Naive thymus-derived CD4-positive, alpha-beta T cell (primary cell): ENCODE results near the gene CD72. TPM values are rescaled to one million over a fixed set of nuclear protein-coding genes. Genes with fewer than 3 reads are reported as not detected.

Experiments used
- ATAC-seq: fragments of 150-1000 bp; cut with Tn5 transposase; 2 replicates; pipeline ENCODE4 v1.10.0; 2021; ENCODE audit warnings: mild to moderate bottlenecking, moderate library complexity
- CTCF ChIA-PET: fragments of 350-600 bp; sonication (Branson Sonifier 250); formaldehyde crosslinking; loops from one replicate; lab custom pipeline; 2021; ENCODE audit warnings: antibody characterized with exemption; lab: Charles Lee
- POLR2A ChIA-PET: fragments of 350-600 bp; sonication (Branson Sonifier 250); formaldehyde crosslinking; loops from one replicate; lab custom pipeline; 2021; ENCODE audit warnings: antibody characterized with exemption, inconsistent platforms; lab: Charles Lee
- DNase-seq, 9 donors: peaks; one replicate each; pipeline versions ENCODE4 v3.0.0 to v3.0.0-alpha.2; 2020 to 2022; ENCODE audit warnings: mixed read lengths in 1 of 9
- H3K27ac ChIP-seq: one replicate; pipeline ENCODE4 v1.7.0; 2013; ENCODE audit warnings: mild to moderate bottlenecking, low read depth, low read length, moderate library complexity
- H3K27me3 ChIP-seq, 2 donors: one replicate each; pipeline ENCODE4 v1.7.0; 2013; ENCODE audit warnings: low read length in 2 of 2, mild to moderate bottlenecking in 2 of 2, moderate library complexity in 2 of 2; ENCODE audit not compliant: control insufficient read depth in 2 of 2, insufficient read depth in 2 of 2
- H3K36me3 ChIP-seq, 3 experiments: 1 replicate in 2 of 3; 2 replicates in 1 of 3; pipeline ENCODE4 v1.7.0; 2013; ENCODE audit warnings: low read length in 3 of 3, mild to moderate bottlenecking in 3 of 3, moderate library complexity in 1 of 3; ENCODE audit not compliant: insufficient read depth in 3 of 3, control insufficient read depth in 2 of 3
- H3K4me1 ChIP-seq, 2 donors: one replicate each; pipeline ENCODE4 v1.7.0; 2013; ENCODE audit warnings: low read length in 2 of 2, mild to moderate bottlenecking in 2 of 2, moderate library complexity in 1 of 2; ENCODE audit not compliant: control insufficient read depth in 2 of 2, insufficient read depth in 2 of 2
- H3K4me3 ChIP-seq: 2 replicates; pipeline ENCODE4 v1.7.0; 2013; ENCODE audit warnings: mild to moderate bottlenecking, low read length
- H3K9me3 ChIP-seq, 3 experiments: 1 replicate in 2 of 3; 2 replicates in 1 of 3; pipeline ENCODE4 v1.7.0; 2013; ENCODE audit warnings: low read length in 3 of 3; ENCODE audit not compliant: control insufficient read depth in 2 of 3
- H3K27ac Mint-ChIP-seq, 9 donors: one replicate each; pipeline ENCODE4 v1.8.0; 2020 to 2022; ENCODE audit warnings: mixed read lengths in 9 of 9, mild to moderate bottlenecking in 8 of 9, moderate library complexity in 5 of 9, inconsistent platforms in 2 of 9
- H3K27me3 Mint-ChIP-seq, 5 donors: one replicate each; pipeline ENCODE4 v1.8.0; 2021 to 2022; ENCODE audit warnings: mixed read lengths in 5 of 5, mild to moderate bottlenecking in 1 of 5
- H3K36me3 Mint-ChIP-seq, 5 donors: one replicate each; pipeline ENCODE4 v1.8.0; 2020 to 2022; ENCODE audit warnings: mixed read lengths in 5 of 5, mild to moderate bottlenecking in 3 of 5, inconsistent platforms in 1 of 5
- H3K4me1 Mint-ChIP-seq, 7 donors: one replicate each; pipeline ENCODE4 v1.8.0; 2020 to 2022; ENCODE audit warnings: mixed read lengths in 7 of 7, mild to moderate bottlenecking in 3 of 7, inconsistent platforms in 1 of 7
- H3K4me3 Mint-ChIP-seq, 10 donors: one replicate each; pipeline ENCODE4 v1.8.0; 2020 to 2022; ENCODE audit warnings: mild to moderate bottlenecking in 10 of 10, mixed read lengths in 10 of 10, moderate library complexity in 6 of 10, inconsistent platforms in 2 of 10
- H3K9me3 Mint-ChIP-seq, 11 donors: one replicate each; pipeline ENCODE4 v1.8.0; 2020 to 2022; ENCODE audit warnings: mixed read lengths in 11 of 11, mild to moderate bottlenecking in 4 of 11, inconsistent platforms in 1 of 11, moderate library complexity in 1 of 11
- intact Hi-C, 2 donors: fragments of 100-400 bp; cut with micrococcal nuclease; formaldehyde crosslinking; loops; one replicate each; pipeline ENCODE4 v1.15.1; 2023
- polyA plus RNA-seq, 2 donors: library from polyadenylated mRNA; unstranded; fragments of 300-500 nt; fragmentation: Illumina TruSeq; gene quantifications; one replicate each; pipeline ENCODE4 v1.2.3, GENCODE V29; 2021
- total RNA-seq, 6 experiments: library from RNA in 5 of 6; stranded (reverse) in 5 of 6; gene quantifications; 1 replicate in 5 of 6; 2 replicates in 1 of 6; pipeline ENCODE4 v1.2.3 and lab custom pipeline; 2021 to 2026

The CD72 gene, protein sequence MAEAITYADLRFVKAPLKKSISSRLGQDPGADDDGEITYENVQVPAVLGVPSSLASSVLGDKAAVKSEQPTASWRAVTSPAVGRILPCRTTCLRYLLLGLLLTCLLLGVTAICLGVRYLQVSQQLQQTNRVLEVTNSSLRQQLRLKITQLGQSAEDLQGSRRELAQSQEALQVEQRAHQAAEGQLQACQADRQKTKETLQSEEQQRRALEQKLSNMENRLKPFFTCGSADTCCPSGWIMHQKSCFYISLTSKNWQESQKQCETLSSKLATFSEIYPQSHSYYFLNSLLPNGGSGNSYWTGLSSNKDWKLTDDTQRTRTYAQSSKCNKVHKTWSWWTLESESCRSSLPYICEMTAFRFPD
- total RNA-seq (10 to 100 TPM in 1 of 5 experiments, 1 to 10 TPM in 4; 2.7 to 12.1 (median 6.8) TPM), polyA plus RNA-seq (under 1 TPM; 0.40 to 0.87 TPM), total RNA-seq (lab: John Stamatoyannopoulos, UW) (2.3 reads per million, percentile 11 among the genes with 10 or more reads in this experiment)

DNA sequence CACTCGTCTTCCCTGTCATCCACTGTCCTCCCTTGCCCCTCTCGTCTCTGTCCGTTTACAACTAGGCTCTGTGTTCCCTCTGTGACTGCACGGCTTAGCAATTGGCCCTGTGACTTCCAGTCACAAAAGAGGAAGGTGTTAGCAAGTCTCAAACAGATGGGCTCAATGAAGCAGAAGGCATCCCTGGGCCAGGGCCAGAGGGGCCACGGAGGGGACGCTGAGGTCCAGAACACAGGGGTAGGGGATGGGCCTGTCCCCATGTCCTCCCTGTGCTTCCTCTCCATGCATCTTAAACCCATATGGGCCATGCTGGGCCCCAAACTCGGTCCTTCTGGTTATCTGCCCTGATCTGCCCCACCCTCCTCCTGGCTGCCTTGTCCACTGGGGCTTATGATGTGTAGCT lies at the start of gene CD72:
TSS of gene CD72 (minus strand) at position 89 of the 403 bp plus-strand sequence. CDS start 110 bp downstream, outside the sequence.
- Mint-ChIP-seq H3K27me3 (no peaks in the 10 kb centered on the region), H3K4me1 (peaks cover 33 to 44% (median 38%) of the 10 kb centered on the region in 7 donors), H3K4me3 (peak within 1 kb of the TSS; percentile 82 to 89 (median 86)), H3K27ac (peak within 1 kb of the TSS; percentile 84 to 93 (median 91)), H3K36me3 (peaks cover 0 to 2% (median 0%) of the 10 kb centered on the region in 5 donors), H3K9me3 (no peaks in the 10 kb centered on the region)
- DNase-seq (no peak), ATAC-seq (peak; percentile 30)
- H3K4me3 ChIP-seq = peak within 1 kb of the TSS; percentile 84
- H3K27me3 ChIP-seq = no peaks in the 10 kb centered on the region
- intact Hi-C loops = loop anchor here in 1 of 2 donors (5.0 kb wide), 1 partner anchor 264 kb away; no protein-coding TSS in a partner anchor
- no peaks in the 10 kb centered on the region for H3K9me3 ChIP-seq
- POLR2A ChIA-PET = interaction anchor here (1.0 to 5.5 kb wide), 6 partner anchors 10 to 110 kb away, joined by 3 to 94 read pairs (median 8); partner anchors contain the start of genes CCDC107, RMRP, SIT1 and TESK1
- peaks cover 27 to 36% of the 10 kb centered on the region in 2 donors for H3K4me1 ChIP-seq
- H3K36me3 ChIP-seq = no peaks in the 10 kb centered on the region
- peak within 1 kb of the TSS; percentile 71 for H3K27ac ChIP-seq
- CTCF ChIA-PET = interaction anchor here (4.5 to 12.7 kb wide), 3 partner anchors 30 to 79 kb away, joined by 25 to 118 read pairs (median 76); partner anchors contain the start of genes CCDC107, RMRP and SIT1

DNA sequence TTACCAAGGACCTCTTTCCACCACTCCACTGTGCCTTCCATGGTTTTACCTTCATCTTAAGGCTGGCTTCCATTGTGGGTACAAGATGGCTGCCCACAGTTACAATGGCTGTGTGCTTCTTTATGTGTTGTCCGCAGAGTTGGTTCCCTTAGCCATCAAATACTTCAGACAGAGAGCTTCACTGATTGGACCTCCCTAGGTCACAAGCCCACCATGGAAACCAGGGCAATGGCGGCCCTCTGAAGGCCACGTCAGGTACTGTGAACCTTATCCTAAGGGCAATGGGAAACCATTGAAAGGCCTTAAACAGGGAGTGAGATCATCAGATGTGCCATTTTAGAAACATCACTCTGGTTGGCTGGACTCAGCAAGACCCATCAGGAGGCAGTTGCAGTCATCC lies 49.7 kb upstream of the CD72 start:
- CTCF ChIA-PET = interaction anchor here (1.0 to 3.7 kb wide), 2 partner anchors 10 to 29 kb away, joined by 3 to 15 read pairs; partner anchors contain the start of genes CCDC107 and RMRP
- H3K4me1 Mint-ChIP-seq = peaks cover 12 to 36% (median 32%) of the 10 kb centered on the region in 7 donors
- no peaks in the 10 kb centered on the region for H3K9me3 ChIP-seq
- H3K36me3 ChIP-seq = no peaks in the 10 kb centered on the region
- POLR2A ChIA-PET = interaction anchor here (0.6 to 1.0 kb wide), 2 partner anchors 21 to 30 kb away, joined by 3 read pairs; no protein-coding TSS in a partner anchor
- peaks cover 0 to 3% (median 0%) of the 10 kb centered on the region in 5 donors for H3K36me3 Mint-ChIP-seq
- ATAC-seq = no peak
- H3K4me1 ChIP-seq = peaks cover 0 to 1% of the 10 kb centered on the region in 2 donors
- no peak overlapping the region for H3K4me3 Mint-ChIP-seq
- peaks cover 0 to 4% (median 0%) of the 10 kb centered on the region in 5 donors for H3K27me3 Mint-ChIP-seq
- intact Hi-C loops = no loop called here
- H3K27ac ChIP-seq = no peak overlapping the region
- H3K4me3 ChIP-seq = no peak overlapping the region
- no peak overlapping the region for H3K27ac Mint-ChIP-seq
- DNase-seq = no peak
- peaks cover 0 to 8% (median 0%) of the 10 kb centered on the region in 11 donors for H3K9me3 Mint-ChIP-seq
- no peaks in the 10 kb centered on the region for H3K27me3 ChIP-seq

DNA sequence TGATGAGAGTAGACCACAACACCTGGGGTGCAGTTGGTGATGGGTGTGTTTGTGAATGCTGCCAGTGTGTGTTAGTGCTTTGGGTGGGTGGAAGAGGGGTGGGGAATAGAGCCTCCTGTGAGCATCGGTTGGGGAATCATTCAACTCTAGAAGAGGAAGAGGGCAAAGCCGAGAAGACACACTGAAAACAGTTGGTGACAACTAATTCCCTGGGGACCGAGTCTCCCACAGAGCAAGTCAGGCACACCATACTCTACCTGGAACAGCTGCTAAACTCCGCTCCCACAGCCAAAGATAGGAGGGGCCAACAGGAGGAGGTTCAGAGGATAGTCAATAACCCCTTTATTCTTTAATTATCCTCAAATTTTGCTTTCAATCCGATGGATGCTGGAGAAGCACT lies 48.3 kb upstream of the CD72 start:
- Mint-ChIP-seq H3K27ac (peak overlapping the region in 2 of 9 donors; percentile 4 to 72), H3K36me3 (peaks cover 0 to 9% (median 0%) of the 10 kb centered on the region in 5 donors)

DNA sequence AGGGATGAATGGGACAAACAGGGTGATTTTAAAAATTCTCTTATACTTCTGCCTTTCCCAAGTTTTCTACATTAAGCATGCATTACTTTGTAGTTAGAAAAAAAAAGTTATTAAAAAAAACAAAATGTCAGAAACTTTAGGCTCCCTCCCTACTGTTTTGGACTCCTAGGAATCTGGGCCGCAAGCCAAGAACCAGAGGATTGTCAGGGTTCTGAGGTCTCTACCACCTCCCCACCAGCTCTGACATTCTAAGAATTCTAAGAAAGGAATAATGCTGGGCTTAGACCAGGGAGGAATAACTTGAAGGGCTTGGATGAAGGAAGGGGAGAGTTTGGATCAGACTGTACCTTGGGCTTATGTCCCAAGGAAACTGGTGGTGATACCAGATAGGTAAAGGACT lies 47.8 kb upstream of the CD72 start:
- POLR2A ChIA-PET = interaction anchor here (0.7 to 11.8 kb wide), 6 partner anchors 10 to 357 kb away, joined by 3 to 264 read pairs (median 4); partner anchors contain the start of genes CREB3, SIT1 and TLN1
- no peak for ATAC-seq
- Histone ChIP-seq H3K27me3 (no peaks in the 10 kb centered on the region), H3K4me1 (peaks cover 17 to 18% of the 10 kb centered on the region in 2 donors), H3K4me3 (no peak overlapping the region), H3K36me3 (peaks cover 0 to 2% (median 0%) of the 10 kb centered on the region in 3 experiments), H3K27ac (no peak overlapping the region), H3K9me3 (no peaks in the 10 kb centered on the region)
- peak overlapping the region; percentile 25 to 94 (median 78) for H3K4me3 Mint-ChIP-seq
- CTCF ChIA-PET = interaction anchor here (0.9 to 2.4 kb wide), 6 partner anchors 19 to 160 kb away, joined by 3 to 9 read pairs (median 4); no protein-coding TSS in a partner anchor
- peak overlapping the region in 2 of 9 donors; percentile 21 to 72 for H3K27ac Mint-ChIP-seq
- peaks cover 0 to 9% (median under 1%) of the 10 kb centered on the region in 5 donors for H3K36me3 Mint-ChIP-seq
- intact Hi-C loops = no loop called here
- peaks cover 27 to 54% (median 51%) of the 10 kb centered on the region in 7 donors for H3K4me1 Mint-ChIP-seq
- peaks cover 0 to 8% (median 0%) of the 10 kb centered on the region in 11 donors for H3K9me3 Mint-ChIP-seq
- H3K27me3 Mint-ChIP-seq = no peaks in the 10 kb centered on the region
- DNase-seq = no peak

More for the DNA sequence above, 48.3 kb upstream of the CD72 start:
- intact Hi-C loops = no loop called here
- ATAC-seq = no peak
- no peak overlapping the region for H3K4me3 ChIP-seq
- no peaks in the 10 kb centered on the region for H3K27me3 ChIP-seq
- Mint-ChIP-seq H3K4me1 (peaks cover 26 to 49% (median 46%) of the 10 kb centered on the region in 7 donors), H3K9me3 (peaks cover 0 to 8% (median 0%) of the 10 kb centered on the region in 11 donors), H3K4me3 (peak overlapping the region in 1 of 10 donors; percentile 41), H3K27me3 (no peaks in the 10 kb centered on the region)
- H3K27ac ChIP-seq = no peak overlapping the region
- CTCF ChIA-PET = interaction anchor here (1.9 kb wide), 1 partner anchor 21 kb away, joined by 4 read pairs; no protein-coding TSS in a partner anchor
- POLR2A ChIA-PET = interaction anchor here (0.7 to 11.8 kb wide), 3 partner anchors 19 to 76 kb away, joined by 3 to 264 read pairs (median 4); partner anchors contain the start of gene SIT1
- peaks cover 12 to 15% of the 10 kb centered on the region in 2 donors for H3K4me1 ChIP-seq
- H3K9me3 ChIP-seq = no peaks in the 10 kb centered on the region
- no peaks in the 10 kb centered on the region for H3K36me3 ChIP-seq
- no peak for DNase-seq

DNA sequence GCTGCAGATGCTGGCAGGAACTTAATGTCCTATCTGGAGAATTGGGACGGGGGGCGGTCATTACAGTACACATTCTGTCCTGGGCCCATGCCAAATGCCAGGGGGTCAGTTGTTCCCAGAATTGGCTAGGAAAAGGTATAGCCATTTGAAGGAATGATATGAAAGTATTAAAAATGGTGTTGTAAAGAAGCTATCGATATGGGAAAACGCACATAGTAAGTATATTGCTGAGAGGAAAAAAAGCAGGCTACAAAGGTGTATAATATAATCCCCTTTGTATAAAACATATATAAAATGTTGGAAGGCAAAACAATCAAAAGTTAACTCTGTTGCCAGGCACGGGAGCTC lies 47.2 kb upstream of the CD72 start:
- peaks cover 33 to 60% (median 57%) of the 10 kb centered on the region in 7 donors for H3K4me1 Mint-ChIP-seq
- peak overlapping the region; percentile 38 to 84 (median 76) for H3K27ac Mint-ChIP-seq
- peak overlapping the region; percentile 82 to 94 (median 87) for H3K4me3 Mint-ChIP-seq
- H3K27me3 Mint-ChIP-seq = no peaks in the 10 kb centered on the region
- H3K4me1 ChIP-seq = peaks cover 23 to 24% of the 10 kb centered on the region in 2 donors
- H3K9me3 ChIP-seq = no peaks in the 10 kb centered on the region
- H3K27ac ChIP-seq = peak overlapping the region; percentile 54
- ATAC-seq (no peak), DNase-seq (no peak)
- peak overlapping the region; percentile 69 for H3K4me3 ChIP-seq
- ChIA-PET CTCF (interaction anchor here (0.9 to 2.4 kb wide), 8 partner anchors 18 to 161 kb away, joined by 3 to 9 read pairs (median 4); no protein-coding TSS in a partner anchor), POLR2A (interaction anchor here (0.5 to 11.8 kb wide), 9 partner anchors 8 to 1010 kb away, joined by 3 to 264 read pairs (median 4); partner anchors contain the start of genes CA9, CREB3, SIT1 and TLN1)
- intact Hi-C loops = loop anchor here (1.0 to 2.0 kb wide), 2 partner anchors 8 to 19 kb away; no protein-coding TSS in a partner anchor
- peaks cover 0 to 8% (median 5%) of the 10 kb centered on the region in 3 experiments for H3K36me3 ChIP-seq
- peaks cover 0 to 15% (median 6%) of the 10 kb centered on the region in 5 donors for H3K36me3 Mint-ChIP-seq
- H3K9me3 Mint-ChIP-seq = peaks cover 0 to 8% (median 0%) of the 10 kb centered on the region in 11 donors
- no peaks in the 10 kb centered on the region for H3K27me3 ChIP-seq
